Left lung (tissue), 10 donors: ENCODE measurements around the gene SPATA4. TPM values are rescaled to one million over a fixed set of nuclear protein-coding genes. Genes with fewer than 3 reads are reported as not detected.
A peak's percentile ranks its signal among the peaks of the same experiment; 100 is the strongest.

ENCODE experiments used
- ATAC-seq: fragments of 200-7000 bp; cut with Tn5 transposase; one replicate; pipeline ENCODE4 v1.9.1; 2020; ENCODE audit warnings: moderate library complexity
- DNase-seq, 4 donors: peaks; one replicate each; pipeline ENCODE4 v3.0.0-alpha.2; 2013 to 2020
- H3K27ac ChIP-seq, 2 donors: fragments of 200-600 bp; sonication (generic) in 1 of 2; one replicate each; pipeline versions ENCODE4 v1.5.0 to v1.8.0; 2020 to 2021
- H3K27me3 ChIP-seq, 2 donors: fragments of 200-600 bp; sonication (generic) in 1 of 2; one replicate each; pipeline versions ENCODE4 v1.5.0 to v1.8.0; 2020 to 2021
- H3K36me3 ChIP-seq, 2 donors: fragments of 200-600 bp; sonication (generic) in 1 of 2; one replicate each; pipeline versions ENCODE4 v1.5.0 to v1.8.0; 2020 to 2021
- H3K4me1 ChIP-seq, 2 donors: fragments of 200-600 bp; one replicate each; pipeline ENCODE4 v1.8.0; 2021
- H3K4me3 ChIP-seq, 2 donors: fragments of 200-600 bp; sonication (generic) in 1 of 2; one replicate each; pipeline versions ENCODE4 v1.5.0 to v1.8.0; 2020 to 2021; ENCODE audit warnings: mild to moderate bottlenecking in 1 of 2
- H3K9me3 ChIP-seq, 2 donors: fragments of 200-600 bp; sonication (generic) in 1 of 2; one replicate each; pipeline versions ENCODE4 v1.5.0 to v1.8.0; 2020 to 2021
- CTCF ChIP-seq, 2 donors: fragments of 200-600 bp; sonication (generic) in 1 of 2; IDR thresholded peaks; one replicate each; pipeline versions ENCODE4 v1.5.0 to v1.8.0; 2021; ENCODE audit warnings: antibody characterized with exemption in 2 of 2
- intact Hi-C, 2 donors: fragments of 100-400 bp; cut with DNase I; formaldehyde crosslinking; loops; one replicate each; pipeline versions ENCODE4 v1.11.2 to v1.14.2; 2022
- polyA plus RNA-seq, 6 donors: library from polyadenylated mRNA; unstranded; fragments of 120-200 nt; gene quantifications; one replicate each; pipeline ENCODE4 v1.2.1, GENCODE V29; 2013; ENCODE audit not compliant: insufficient read length in 6 of 6
- total RNA-seq, 2 donors: library from RNA; stranded (reverse); fragmentation: NEBNext Ultra II Directional; extraction: Animal tissue kit (Norgen Biotek cat#: 25700); gene quantifications; one replicate each; pipeline ENCODE4 v1.2.1, GENCODE V29; 2021
- donor health status: DM: no; HTN: yes; CAD: no.
- donor health status: DM: no; HTN: no; CAD: no.

SPATA4 gene
- total and polyA plus RNA-seq, 8 donors = 0.20 to 1.9 (median 0.92) TPM

DNA sequence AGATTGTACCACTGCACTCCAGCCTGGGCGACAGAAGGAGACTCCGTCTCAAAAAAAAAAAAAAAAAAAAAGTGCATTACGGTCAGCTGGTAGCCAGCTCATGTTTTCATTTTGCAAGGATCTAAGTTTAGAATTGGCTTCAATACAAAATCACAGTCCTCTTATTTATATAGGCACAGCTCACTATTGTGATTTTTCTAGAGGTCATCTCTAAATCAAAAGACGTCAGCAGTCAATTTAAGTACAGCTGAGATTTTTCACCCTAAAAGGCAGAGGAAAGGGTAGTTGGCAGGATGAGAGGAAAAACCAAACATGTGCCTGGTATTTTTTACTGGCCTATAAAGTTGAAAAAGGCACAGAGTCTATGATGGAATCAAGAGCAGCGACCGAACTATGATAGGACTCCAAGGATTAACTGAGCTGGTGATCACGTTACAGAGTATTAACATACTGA lies 42.8 kb upstream of the SPATA4 start:
- ATAC-seq (no peak), DNase-seq (peak in 2 of 4 donors; percentile 28 to 30)
- TF ChIP-seq CTCF (IDR thresholded peaks at IDR 0.05) = no peak

DNA sequence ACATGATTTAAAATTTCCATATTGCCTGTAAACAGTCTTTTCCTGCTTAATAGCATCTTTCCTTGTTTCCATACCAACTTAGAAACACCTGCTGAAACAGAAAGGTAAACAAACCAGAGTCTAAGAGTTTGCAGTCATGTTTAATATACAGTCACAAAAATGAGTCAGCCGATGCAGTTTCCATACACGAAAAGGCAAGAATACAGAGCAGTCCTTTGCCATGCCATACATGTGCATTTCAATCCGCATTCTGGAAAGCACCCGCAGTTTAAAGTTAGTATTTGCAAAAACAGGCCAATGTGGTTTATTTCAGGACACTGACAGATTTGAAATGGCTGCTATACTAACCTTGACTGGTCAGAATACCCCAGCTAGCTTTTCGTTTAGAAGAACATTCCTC lies 41.6 kb upstream of the SPATA4 start:
- H3K36me3 ChIP-seq = no peaks in the 10 kb centered on the region
- no peak for TF ChIP-seq CTCF (IDR thresholded peaks at IDR 0.05)
- no peak overlapping the region for H3K4me3 ChIP-seq
- H3K27me3 ChIP-seq = no peaks in the 10 kb centered on the region
- H3K27ac ChIP-seq = no peak overlapping the region
- ATAC-seq (no peak), DNase-seq (no peak)
- H3K9me3 ChIP-seq = no peaks in the 10 kb centered on the region
- intact Hi-C loops = no loop called here
- H3K4me1 ChIP-seq = no peaks in the 10 kb centered on the region

More for the DNA sequence above, 42.8 kb upstream of the SPATA4 start:
- H3K4me3 ChIP-seq = no peak overlapping the region
- H3K9me3 ChIP-seq = no peaks in the 10 kb centered on the region
- intact Hi-C loops = no loop called here
- H3K4me1 ChIP-seq = no peaks in the 10 kb centered on the region
- no peaks in the 10 kb centered on the region for H3K27me3 ChIP-seq
- no peak overlapping the region for H3K27ac ChIP-seq
- no peaks in the 10 kb centered on the region for H3K36me3 ChIP-seq

GRCh38 chr4:176230836-176231235 lies 35.5 kb upstream of the SPATA4 start:
- no peak for ATAC-seq
- TF ChIP-seq CTCF (IDR thresholded peaks at IDR 0.05) = no peak
- Histone ChIP-seq H3K36me3 (no peaks in the 10 kb centered on the region), H3K4me3 (no peak overlapping the region), H3K27ac (no peak overlapping the region), H3K27me3 (no peaks in the 10 kb centered on the region), H3K4me1 (no peaks in the 10 kb centered on the region), H3K9me3 (no peaks in the 10 kb centered on the region)
- no peak for DNase-seq
- intact Hi-C loops = no loop called here

- ATAC-seq = no peak
- no peak for DNase-seq
- Histone ChIP-seq H3K4me3 (no peak overlapping the region), H3K9me3 (no peaks in the 10 kb centered on the region), H3K4me1 (no peaks in the 10 kb centered on the region), H3K27ac (no peak overlapping the region), H3K36me3 (no peaks in the 10 kb centered on the region), H3K27me3 (no peaks in the 10 kb centered on the region)
- TF ChIP-seq CTCF (IDR thresholded peaks at IDR 0.05) = no peak
- intact Hi-C loops = no loop called here
These were observed 34.3 kb upstream of the SPATA4 start for GRCh38 chr4:176229645-176230044.

DNA sequence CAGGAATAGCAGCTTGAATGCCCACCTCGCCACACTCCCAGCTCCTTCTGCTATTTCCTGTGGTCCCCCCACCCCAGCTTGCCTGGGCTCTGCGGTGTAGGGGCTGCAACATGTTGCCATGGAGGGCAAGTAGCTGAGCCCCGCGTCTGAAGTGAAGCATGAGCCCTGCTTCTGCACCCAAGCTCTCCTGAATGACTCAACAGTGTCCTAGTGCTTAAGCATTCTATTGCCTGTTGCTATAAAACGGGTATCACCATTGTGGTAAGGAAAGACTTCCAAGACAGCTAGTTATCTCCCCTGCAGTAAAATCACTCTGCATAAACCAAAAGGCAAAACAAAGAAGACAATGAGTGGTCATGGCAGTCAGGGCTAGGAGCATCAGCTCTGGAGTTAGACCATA lies 31.4 kb upstream of the SPATA4 start:
- intact Hi-C loops = no loop called here
- no peak for ATAC-seq

More for the DNA sequence above, 31.4 kb upstream of the SPATA4 start:
- H3K4me3 ChIP-seq = no peak overlapping the region
- no peak for TF ChIP-seq CTCF (IDR thresholded peaks at IDR 0.05)
- H3K9me3 ChIP-seq = no peaks in the 10 kb centered on the region
- H3K27me3 ChIP-seq = no peaks in the 10 kb centered on the region
- no peak overlapping the region for H3K27ac ChIP-seq
- no peaks in the 10 kb centered on the region for H3K4me1 ChIP-seq
- H3K36me3 ChIP-seq = no peaks in the 10 kb centered on the region
- DNase-seq = no peak
